ENCODE results near the gene ETS1.
A peak's percentile ranks its signal among the peaks of the same experiment; 100 is the strongest.
"Not testable (repeated sequence)": the region's sequence is repeated elsewhere in the genome, so short reads cannot be mapped to it uniquely, and the experiment has no call there.

Gene ETS1

DNA sequence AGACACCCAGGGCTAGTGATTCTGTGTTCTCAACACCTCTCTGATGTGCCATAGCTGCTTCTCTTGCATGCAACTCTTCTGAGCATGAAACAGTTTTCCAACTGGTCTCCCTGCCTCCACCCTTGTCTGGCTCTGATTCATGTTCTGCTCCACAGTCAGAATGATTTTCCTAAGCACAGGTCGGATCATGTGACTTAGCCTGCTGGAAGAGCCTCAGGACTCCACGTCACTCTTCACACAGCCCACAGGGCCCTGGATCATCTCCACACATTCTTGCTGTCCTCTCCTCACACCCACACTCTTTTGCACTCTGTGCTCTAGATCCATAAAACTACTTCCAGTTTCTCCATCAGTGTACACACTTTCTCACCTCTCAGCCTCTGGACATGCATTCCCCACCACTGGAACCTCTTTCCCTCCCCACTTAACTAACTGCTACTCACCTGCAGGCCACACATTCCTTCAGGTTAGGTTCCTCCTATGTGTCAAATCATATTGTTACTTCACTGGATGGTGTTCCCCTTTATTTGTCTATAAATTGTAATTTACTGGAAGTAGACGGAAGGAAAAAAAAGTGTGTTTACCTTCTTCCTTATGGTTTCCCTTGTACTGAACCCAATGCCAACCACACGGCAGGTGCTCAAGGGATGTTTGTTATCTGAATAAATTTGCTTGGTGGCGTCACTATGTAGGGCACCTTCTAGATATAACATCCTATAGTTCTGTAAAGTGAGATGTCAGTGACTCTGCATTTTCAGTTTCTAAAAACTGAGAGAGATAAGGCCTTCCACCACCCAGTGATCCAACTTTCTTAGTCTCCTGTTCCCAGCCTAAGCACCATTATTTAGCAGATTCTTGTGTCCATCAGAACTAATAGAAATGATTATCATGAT, 133.7 kb downstream of the ETS1 start:
- DNase-seq: no peak

DNA sequence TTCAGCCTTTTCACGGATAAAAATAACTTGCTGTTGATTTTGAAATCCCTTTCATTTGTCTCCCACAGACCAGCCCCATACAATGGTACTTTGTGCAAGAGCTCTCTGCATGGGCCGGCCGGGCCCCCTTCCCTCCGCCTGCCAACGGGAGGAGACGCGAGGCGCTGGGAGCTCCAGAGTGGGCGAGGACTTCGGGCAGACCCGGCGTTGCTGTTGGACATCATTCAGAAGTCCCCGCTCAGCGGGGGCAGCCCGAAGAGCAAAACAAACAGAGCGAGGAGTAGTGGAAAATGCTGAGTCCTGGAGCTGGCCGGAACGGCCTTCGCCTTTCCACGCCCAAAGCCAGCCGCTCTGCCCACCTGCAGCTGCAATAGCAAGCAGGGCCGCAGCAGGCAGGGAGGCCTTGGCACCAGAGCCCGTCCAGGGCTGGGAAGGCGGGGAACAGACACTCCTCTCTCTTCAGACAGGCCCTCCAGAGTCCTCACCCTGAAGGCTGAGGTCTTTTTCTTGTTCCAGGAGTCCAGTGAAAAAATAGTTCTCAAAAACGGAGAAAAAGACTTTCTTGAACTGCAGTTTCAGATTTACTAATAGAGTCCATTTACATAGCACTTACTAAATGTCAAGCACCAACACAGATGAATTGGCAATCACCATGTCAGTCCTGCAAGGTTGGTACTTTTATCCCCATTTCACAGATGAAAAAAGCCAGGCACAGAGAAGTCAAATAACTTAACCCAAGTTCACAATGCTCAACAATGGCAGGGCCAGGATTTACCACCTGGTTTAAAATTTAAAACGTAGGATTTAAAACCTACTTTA, 135.5 kb downstream of the ETS1 start:
- no peak for DNase-seq

DNA sequence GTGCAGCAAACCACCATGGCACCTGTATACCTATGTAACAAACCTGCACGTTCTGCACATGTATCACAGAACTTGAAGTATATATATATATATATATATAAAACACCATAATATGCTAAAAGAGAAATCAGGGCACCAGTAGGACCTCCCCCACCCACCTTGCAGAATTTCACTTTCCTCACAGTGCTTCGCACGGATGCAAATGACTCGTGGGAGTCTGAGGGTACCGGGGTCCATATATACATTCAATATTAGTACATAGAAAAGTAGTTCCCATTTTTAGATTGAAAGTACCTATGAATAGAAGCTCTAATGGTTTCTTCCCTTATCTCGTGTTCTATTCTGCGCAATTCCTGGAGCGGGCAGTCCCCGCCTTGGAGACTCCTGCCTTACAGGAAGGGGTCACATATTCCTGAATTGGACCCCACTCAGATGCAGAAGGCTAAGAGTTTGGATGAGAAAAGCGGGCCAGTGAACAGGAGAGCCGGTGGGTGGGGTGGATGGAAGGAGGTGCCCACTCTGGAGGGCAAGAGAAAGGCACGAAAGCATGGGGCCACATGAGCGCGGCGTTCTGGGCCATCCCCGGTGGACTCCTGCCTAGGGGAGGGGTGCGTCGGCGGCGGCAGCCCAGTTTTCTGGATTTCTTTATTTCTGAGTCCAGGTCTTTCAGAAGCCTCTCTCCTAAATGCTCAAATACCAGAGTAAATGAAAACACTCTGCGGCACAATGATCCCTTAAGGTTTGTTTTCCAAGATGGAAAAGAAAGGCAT, 136.3 kb downstream of the ETS1 start:
- DNase-seq: no peak

DNA sequence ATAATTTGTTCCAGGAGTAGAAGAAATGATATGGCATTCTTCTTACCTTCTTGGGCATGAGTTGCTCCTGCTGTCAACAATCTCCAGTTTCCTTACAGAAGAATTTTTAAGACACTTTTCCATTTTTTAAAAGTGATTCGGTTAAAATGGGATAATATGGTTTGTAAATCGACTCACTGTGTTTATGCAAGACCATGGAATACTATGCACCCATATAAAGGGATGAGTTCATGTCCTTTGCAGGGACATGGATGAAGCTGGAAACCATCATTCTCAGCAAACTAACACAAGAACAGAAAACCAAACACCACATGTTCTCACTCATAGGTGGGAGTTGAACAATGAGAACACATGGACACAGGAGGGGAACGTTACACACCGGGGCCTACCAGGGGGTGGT, 136.9 kb downstream of the ETS1 start:
- DNase-seq: not testable (repeated sequence)

DNA sequence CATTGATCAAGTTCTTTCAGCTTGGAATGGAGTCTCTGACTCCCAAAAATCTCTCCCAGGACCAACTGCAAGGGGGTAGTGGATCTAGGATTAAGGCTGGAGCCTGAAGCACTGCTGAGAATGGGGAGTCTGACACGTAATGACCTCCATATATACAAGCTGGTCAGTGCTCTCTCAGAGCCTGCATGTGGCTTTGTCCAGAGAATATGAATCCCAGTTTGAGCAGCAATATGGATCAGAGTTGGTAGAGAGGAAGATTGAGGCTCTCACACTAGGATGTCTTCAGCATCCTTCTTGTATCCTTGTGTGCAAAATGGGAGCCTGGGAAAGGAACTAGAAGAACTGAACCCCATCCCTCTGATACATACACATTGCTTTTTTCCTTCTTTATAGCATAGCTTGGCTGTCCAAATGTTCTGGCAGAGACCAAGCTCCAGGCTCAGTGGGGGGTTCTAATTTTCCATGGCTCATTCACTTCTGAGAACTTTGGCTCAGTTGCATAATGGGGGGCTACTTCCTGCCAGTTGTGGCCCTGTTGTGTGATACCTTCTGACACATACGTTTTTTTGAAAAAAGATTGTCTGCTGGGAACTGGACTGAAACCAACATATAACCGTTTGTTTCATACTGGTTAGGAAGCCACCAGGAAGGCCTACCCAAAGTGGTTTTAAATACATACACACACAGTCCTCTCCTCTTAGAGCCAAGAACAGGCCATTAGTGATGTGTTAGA, 138.2 kb downstream of the ETS1 start:
- DNase-seq: no peak

DNA sequence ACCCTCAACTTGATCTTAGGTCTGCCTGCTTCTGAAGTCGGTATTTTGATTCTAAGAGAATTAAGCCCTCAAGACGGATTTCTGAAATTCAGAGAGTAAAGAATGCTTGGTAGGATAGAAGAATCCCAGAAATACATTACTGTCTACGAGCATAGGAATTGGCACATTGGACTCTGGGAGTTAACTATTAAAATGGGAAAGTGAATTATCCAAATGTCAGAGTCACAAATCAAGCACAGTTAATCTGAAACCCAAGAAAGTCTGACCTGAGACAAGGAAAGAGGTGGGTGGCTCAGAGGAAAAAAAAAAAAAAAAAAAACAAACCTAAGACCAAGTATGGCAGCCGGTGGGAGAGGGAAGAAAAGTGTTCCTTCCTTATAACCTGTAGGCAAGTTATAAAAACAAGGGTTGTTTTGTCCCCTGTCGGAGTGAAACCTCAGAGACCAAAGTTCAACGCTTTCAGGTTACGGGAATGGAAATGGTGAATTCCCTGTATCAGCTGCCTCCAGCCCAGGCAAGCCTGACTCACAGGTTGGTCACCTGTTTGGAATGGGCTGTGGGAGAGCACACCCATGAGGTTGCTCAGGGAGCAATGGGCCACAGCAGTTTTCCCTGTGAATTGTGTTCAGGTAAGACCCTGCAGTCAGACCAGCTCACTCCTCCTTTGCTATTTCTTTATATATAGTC, 139.0 kb downstream of the ETS1 start:
- no peak for DNase-seq

DNA sequence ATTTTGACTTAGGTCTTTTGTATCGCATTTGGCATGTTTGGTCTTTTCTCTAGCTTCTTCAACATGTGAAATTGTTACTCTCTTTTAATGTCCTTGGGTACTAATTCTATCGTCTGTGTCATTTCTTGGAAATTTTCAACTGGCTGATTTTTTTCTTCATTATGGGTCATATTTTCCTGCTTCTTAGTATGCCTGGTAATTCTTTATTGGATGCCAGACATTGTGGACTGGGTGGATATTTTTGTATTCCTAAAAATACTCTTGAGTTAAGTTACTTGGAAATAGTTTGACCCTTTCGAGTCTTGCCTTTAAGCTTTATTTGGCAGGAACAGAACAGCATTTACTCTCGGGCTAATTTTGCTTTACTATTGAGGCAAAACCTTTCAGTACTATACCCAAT, 140.1 kb downstream of the ETS1 start:
- DNase-seq: no peak

DNA sequence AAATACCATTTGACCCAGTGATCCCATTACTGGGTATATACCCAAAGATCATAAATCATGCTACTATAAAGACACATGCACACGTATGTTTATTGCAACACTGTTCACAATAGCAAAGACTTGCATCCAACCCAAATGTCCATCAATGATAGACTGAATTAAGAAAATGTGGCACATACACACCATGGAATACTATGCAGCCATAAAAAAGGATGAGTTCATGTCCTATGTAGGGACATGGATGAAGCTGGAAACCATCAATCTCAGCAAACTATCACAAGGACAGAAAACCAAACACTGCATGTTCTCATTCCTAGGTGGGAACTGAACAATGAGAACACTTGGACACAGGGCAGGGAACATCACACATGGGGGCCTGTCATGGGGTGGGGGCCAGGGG, 141.4 kb downstream of the ETS1 start:
- DNase-seq: not testable (repeated sequence)

DNA sequence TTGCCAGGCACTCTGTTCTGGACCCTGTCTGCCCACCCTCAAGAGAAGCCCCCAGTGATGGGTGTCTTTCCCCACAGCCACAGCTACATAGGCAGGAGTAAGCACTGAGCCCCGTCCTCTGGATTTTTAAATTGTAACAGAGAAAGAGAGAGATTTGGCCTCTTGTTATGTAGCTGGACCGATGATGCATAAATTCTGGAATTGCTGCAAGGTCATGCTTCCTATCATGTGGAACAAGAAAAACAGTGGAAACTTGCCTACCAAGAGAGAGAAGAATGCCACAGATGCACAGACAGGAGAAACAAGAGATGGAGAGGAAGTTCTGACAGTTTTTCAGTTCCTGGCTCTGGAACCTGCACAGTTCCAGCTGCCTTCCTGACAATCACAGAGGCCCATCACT, 150.2 kb downstream of the ETS1 start:
- DNase-seq: no peak

DNA sequence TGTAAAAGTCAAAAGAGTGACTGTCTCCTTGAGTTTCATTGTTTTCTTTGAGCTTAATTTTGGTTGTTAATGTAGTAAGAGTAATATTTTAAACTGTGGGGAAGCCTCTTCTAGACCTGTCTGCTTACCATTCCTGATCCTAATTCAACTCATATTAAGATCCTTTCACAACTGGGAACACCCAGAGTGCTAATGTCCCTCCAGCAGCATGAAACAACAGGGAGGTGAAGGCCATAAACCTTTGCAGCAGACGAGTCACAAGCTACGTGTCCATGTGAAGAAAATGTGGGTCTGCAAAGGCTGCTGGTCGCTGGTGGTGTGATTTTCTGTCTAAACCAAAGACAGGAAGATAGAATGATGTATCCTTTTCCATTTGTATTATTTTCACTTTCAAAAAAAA, 152.5 kb downstream of the ETS1 start:
- DNase-seq: no peak

DNA sequence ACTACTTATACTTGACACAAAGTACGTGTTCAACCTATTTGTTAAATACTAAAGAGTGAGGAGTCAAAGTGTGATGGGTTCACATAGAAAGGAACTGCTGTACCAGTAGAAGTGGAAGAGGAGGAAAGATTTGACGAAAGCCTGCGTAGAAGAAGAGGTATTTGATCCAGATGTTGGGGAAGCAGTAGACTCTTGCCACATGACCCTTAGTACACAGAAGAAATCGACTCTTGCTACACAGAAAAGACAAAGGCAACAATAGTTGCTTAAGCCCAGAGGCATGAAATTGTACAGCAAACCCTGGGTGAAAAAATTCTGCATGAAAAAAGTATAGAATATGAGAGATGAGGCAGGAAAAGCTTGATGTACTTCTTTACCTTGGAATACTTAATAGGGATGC, 152.9 kb downstream of the ETS1 start:
- DNase-seq: no peak

DNA sequence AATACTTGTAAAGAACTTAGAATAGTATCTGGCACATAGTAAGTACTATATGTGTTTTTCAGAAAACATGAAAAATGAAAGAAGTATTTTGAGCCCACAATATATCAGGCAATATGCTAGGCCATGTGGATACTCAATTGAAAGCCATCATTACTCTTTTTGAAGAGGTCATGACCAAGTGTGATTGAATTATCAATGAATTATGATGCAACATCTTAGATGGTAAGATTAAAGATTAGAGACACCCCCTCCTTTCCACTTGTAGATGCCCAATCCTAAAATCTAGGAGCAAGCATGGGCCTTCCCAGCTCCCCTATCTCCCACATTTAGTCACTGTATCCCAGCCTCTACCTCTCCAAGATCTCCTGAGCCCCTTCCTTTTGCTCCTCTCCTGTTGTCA, 154.4 kb downstream of the ETS1 start:
- DNase-seq: no peak

DNA sequence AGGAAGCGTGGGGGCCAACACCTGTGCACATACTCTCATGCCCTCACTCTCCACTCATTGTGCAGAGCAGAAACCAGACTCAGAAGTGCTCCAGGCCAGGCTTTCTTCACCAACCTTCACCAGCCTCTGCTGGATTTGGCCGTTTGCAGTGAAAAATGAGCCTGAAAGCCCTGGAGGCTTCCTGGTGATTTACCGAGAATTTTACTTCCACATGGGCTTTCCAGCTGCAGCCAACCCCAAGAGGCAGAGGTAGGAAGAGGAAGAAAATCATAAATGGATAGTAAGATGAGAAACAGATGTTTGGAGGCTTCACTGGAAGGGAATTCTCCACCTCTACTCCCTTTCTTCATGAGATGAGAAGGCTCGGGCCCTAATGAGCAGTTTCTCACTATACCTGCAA, 155.4 kb downstream of the ETS1 start:
- DNase-seq: no peak

DNA sequence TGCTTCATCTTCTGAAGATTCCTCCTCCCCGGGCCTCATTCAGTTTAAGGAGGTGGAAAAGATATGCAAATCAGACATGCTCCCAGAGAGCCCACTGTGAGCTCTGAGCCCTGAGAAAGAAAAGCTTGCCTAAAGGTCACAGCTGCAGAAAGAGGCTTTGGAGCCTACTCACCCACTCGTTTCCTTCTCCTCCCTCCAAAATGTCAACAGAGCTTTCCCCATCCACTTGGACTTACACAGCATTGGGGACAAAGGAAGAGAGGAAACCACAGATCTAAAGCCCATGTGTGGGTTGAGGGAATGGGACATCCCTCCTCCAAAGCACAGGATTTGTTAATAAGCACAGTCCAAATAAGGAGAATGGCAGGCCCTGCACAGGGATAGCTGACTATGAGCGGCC, 158.4 kb downstream of the ETS1 start:
- no peak for DNase-seq

DNA sequence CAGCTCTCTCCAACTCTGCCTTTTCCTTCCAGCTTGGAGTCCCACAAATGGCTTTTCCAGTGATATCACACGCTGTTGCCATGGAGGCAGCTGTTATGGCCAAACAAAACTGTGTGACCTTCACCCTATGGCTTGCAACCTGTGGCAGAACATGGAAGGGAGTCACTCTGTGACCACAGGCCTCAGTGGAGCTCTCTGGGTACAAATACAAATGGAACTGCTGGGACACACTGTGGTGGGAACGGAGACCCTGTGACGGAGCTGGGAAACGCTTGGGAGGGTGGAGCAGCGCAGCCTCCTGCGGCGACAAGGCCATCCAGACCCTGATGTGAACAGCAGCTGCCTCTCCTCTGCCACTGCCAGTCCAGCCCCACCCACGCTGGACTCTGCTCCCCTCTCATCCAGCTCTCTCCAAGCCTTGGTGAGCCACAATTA, 162.5 kb downstream of the ETS1 start:
- no peak for DNase-seq

DNA sequence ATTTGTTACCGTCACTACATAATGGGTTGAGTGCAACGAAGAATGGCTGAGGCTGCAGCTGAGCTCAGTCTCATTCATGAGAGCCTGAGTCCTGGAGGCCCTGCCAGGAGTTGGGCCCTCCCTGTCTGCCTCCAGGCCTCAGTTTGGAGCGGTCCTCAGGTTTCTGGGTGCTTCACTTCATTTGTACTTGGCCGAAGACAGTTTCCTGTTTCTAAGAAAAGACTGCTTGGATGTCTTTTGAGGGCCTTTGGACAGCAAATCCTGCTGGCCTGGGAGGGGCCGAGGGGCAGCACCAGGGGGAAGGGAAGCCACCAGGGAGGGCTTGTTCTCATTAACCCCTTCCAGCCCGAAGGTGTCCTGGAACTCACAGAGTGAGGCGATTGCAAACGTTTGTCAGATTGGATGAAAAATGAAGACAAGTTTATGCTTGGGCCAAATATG, 163.1 kb downstream of the ETS1 start:
- no peak for DNase-seq

DNA sequence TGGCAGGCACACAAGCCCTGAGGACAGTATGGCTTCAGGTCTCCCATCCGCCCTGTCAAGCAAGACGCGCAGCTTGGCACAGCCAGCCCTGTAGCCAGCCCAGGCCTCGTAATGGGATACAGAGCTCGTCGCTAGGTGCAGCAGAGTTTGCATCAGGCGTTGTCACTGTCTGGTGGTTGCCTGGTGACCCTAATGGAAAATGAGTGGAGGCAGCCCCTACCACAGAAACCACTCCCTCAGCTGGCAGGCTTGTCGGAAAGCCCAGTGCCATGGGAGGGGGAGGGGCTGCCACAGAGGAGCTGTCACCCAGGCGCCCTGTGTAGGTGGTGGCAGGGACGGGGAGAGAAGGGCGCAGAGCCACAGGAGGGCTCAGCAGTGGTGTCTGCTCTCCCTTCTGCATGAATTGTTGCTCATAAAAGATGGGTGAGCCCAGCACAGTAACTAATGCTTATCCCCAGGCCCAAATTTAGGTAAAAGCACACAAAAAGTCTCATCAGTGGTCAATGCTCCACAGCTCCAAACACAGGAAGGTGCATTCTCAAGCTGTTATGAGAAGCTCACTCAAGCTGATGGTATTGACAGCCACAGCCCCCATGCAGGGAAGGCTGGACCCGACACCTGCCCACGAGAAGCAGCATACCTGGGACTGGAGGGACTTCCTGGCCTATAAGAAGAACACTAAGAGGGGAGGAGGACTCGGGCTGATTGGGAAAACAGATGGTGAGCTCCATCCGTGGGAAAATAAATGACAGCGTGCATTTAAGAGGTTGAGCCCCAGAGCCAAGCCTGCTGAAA, 164.6 kb downstream of the ETS1 start:
- DNase-seq: peak; percentile 62

DNA sequence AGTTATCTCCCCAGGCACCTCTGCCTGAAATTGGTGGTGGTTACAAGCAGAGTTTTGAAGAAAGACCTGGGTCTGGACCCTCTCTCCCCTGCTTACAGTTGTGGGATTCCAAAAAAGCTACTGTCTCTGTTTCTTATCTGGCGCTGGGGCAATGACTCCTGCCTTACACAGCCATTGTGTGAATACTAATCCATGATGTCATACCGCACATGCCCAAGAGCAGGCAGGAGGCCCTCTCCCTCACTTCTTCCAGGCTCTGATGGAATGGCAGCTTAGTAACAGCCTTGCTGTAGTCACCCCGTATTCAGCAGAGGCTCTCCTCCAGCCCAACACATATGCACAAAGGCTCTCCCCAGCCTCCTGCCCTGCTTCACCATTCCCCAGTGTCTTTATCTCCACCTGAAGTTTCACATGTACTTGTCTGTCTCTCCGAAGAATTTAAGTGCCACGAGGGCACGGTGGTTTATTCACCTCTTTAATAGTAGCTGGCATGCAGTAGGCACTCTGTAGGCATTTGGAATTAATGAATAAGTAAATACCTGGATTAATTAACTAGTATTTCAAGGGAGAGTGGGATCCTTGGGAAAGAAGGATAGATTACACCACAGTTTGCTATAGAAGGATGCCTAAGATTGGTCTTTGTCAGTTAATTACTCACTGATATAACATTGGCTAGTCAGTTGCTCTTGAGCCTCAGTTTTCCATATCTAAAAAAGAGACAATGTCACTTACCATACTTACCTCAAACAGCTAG, 165.6 kb downstream of the ETS1 start:
- DNase-seq: no peak

DNA sequence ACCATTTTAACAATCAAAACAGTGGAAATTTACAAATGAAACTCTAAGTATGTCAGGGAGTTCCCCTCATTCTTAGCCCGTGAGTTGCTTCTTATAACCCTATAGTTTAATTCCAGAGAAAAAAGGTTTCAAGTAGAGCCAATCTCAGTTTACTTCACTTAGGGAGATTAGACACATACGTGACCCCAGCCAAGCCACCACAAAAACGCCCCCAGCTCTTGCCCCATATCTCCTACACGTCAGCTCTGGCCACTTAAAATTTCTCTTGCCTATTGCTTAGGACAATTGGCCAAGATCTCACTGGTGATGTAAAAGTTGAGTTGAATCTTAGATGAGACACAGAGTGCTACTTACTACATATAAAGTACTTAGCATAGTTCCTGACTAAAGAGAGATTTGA, 166.4 kb downstream of the ETS1 start:
- no peak for DNase-seq

DNA sequence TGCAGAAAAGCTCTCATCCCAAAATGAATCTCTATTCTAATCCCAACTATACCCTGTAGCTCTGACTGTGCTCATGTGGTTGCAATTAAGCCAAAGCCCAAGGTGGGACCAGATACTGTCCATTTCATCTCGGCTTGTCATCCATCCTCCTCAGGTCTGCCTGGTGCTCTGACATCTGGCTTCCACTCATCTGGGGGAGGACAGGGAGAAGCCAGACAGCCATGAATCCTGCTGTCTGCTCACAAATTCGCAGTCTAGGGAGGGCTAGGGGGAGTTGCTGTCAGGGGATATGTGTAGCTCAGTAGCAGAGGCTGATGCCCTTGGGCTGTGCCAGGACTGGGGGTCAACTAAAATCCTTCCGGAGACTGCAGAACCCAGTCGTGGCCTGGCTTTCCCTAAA, 167.1 kb downstream of the ETS1 start:
- no peak for DNase-seq
